ENCODE measurements around the gene DGKG.

DGKG gene

DNA sequence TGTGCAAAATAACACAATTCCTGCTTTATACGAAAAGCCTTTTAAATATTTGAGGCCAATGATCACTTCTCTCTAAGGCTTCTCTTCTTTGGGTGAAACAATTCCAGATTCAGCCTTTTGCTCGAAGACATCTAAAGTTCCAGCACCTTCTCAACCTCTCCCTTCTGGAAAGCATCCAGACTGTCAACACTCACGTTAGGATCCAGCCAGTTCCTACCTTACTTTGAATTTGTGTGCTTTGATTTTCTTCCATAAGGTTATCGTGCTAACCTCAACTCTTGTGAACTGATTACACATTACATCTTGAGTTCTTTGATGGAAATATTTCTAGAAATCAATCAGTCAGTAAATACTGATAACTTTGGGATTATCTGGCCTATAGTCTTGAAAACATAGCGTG lies 127.9 kb downstream of the DGKG start:
- Histone ChIP-seq H2BK120ac (ENCODE audit: low read depth, low read length) (no peak overlapping the region), H4K8ac (ENCODE audit: low read depth, low read length) (no peak overlapping the region), H3K36me3 (ENCODE audit: control insufficient read depth, insufficient read depth, low read length) (no peaks in the 10 kb centered on the region), H3K56ac (ENCODE audit: low read length) (no peak overlapping the region), H3K9ac (ENCODE audit: low read length) (no peak overlapping the region), H3K4ac (ENCODE audit: low read depth, low read length) (no peak overlapping the region), H3K79me2 (ENCODE audit: control insufficient read depth, insufficient read depth, low read length) (no peaks in the 10 kb centered on the region), H3K27me3 (ENCODE audit: insufficient read depth, low read length, poor library complexity) (no peaks in the 10 kb centered on the region), H2AK5ac (ENCODE audit: low read length) (no peak overlapping the region), H3K4me1 (ENCODE audit: control insufficient read depth, low read depth, low read length) (no peaks in the 10 kb centered on the region), H3K18ac (ENCODE audit: low read length) (no peak overlapping the region), H3K4me3 (ENCODE audit: low read length) (no peak overlapping the region), H4K5ac (ENCODE audit: low read length) (no peak overlapping the region), H3K27ac (ENCODE audit: low read depth, low read length) (no peak overlapping the region), H3K23ac (ENCODE audit: low read length) (no peak overlapping the region), H3K4me2 (ENCODE audit: low read length) (no peak overlapping the region), H3K79me1 (ENCODE audit: low read length) (no peaks in the 10 kb centered on the region), H2BK5ac (ENCODE audit: low read length) (no peak overlapping the region), H2BK15ac (replicated peaks; ENCODE audit: low read depth) (no peak overlapping the region)
- no peak for DNase-seq
- no CpG with 5 or more reads among the region's 5 CpGs for WGBS (ENCODE audit: extremely low coverage, insufficient coverage, low lambda C conversion rate)

- H3K18ac ChIP-seq (ENCODE audit: low read length) = no peak overlapping the region
- H3K4me3 ChIP-seq (ENCODE audit: low read length) = no peak overlapping the region
- H3K23ac ChIP-seq (ENCODE audit: low read length) = no peak overlapping the region
- H3K27ac ChIP-seq (ENCODE audit: low read depth, low read length) = no peak overlapping the region
- H4K8ac ChIP-seq (ENCODE audit: low read depth, low read length) = no peak overlapping the region
- no peak overlapping the region for H4K5ac ChIP-seq (ENCODE audit: low read length)
- no peak overlapping the region for H2BK15ac ChIP-seq (replicated peaks; ENCODE audit: low read depth)
- no CpG with 5 or more reads among the region's 2 CpGs for WGBS (ENCODE audit: extremely low coverage, insufficient coverage, low lambda C conversion rate)
- no peaks in the 10 kb centered on the region for H3K79me2 ChIP-seq (ENCODE audit: control insufficient read depth, insufficient read depth, low read length)
- no peak overlapping the region for H2AK5ac ChIP-seq (ENCODE audit: low read length)
- H3K27me3 ChIP-seq (ENCODE audit: insufficient read depth, low read length, poor library complexity) = no peaks in the 10 kb centered on the region
- no peak overlapping the region for H3K56ac ChIP-seq (ENCODE audit: low read length)
- H2BK5ac ChIP-seq (ENCODE audit: low read length) = no peak overlapping the region
- no peaks in the 10 kb centered on the region for H3K4me1 ChIP-seq (ENCODE audit: control insufficient read depth, low read depth, low read length)
- no peak overlapping the region for H3K4ac ChIP-seq (ENCODE audit: low read depth, low read length)
- no peaks in the 10 kb centered on the region for H3K36me3 ChIP-seq (ENCODE audit: control insufficient read depth, insufficient read depth, low read length)
- no peak overlapping the region for H3K9ac ChIP-seq (ENCODE audit: low read length)
- no peak for DNase-seq
- H3K79me1 ChIP-seq (ENCODE audit: low read length) = no peaks in the 10 kb centered on the region
- H2BK120ac ChIP-seq (ENCODE audit: low read depth, low read length) = no peak overlapping the region
- no peak overlapping the region for H3K4me2 ChIP-seq (ENCODE audit: low read length)
Measured at GRCh38 chr3:186226482-186226881, 135.6 kb downstream of the DGKG start.

DNA sequence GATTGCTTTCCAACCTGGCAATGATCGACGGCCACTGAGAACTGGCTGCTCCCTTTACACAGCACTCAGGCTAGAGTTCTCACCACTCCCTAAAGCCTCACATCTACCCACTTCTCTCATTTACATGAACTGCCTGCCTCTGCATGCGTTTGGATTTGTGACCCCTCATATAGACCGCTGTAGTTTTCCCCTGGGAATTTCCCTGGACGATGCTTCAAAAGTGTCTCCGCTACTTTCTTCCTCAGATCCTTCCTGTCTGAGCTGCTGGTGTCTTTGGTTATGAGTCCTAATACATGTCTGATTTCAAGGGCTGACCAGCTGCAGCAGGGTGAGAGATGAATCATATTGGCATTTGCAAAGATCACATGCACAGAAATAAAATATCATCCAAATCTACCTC lies 136.4 kb downstream of the DGKG start:
- Histone ChIP-seq H3K79me2 (ENCODE audit: control insufficient read depth, insufficient read depth, low read length) (no peaks in the 10 kb centered on the region), H3K27me3 (ENCODE audit: insufficient read depth, low read length, poor library complexity) (no peaks in the 10 kb centered on the region), H4K8ac (ENCODE audit: low read depth, low read length) (no peak overlapping the region), H3K4ac (ENCODE audit: low read depth, low read length) (no peak overlapping the region), H3K23ac (ENCODE audit: low read length) (no peak overlapping the region), H3K18ac (ENCODE audit: low read length) (no peak overlapping the region), H3K4me3 (ENCODE audit: low read length) (no peak overlapping the region), H4K5ac (ENCODE audit: low read length) (no peak overlapping the region), H2BK120ac (ENCODE audit: low read depth, low read length) (no peak overlapping the region), H2BK15ac (replicated peaks; ENCODE audit: low read depth) (no peak overlapping the region), H3K4me1 (ENCODE audit: control insufficient read depth, low read depth, low read length) (no peaks in the 10 kb centered on the region), H3K79me1 (ENCODE audit: low read length) (no peaks in the 10 kb centered on the region), H3K27ac (ENCODE audit: low read depth, low read length) (no peak overlapping the region), H3K9ac (ENCODE audit: low read length) (no peak overlapping the region), H3K36me3 (ENCODE audit: control insufficient read depth, insufficient read depth, low read length) (no peaks in the 10 kb centered on the region), H3K4me2 (ENCODE audit: low read length) (no peak overlapping the region), H2BK5ac (ENCODE audit: low read length) (no peak overlapping the region), H3K56ac (ENCODE audit: low read length) (no peak overlapping the region), H2AK5ac (ENCODE audit: low read length) (no peak overlapping the region)
- no peak for DNase-seq
- no CpG with 5 or more reads among the region's 6 CpGs for WGBS (ENCODE audit: extremely low coverage, insufficient coverage, low lambda C conversion rate)

GRCh38 chr3:186224041-186224610 lies 137.9 kb downstream of the DGKG start:
- Histone ChIP-seq H3K36me3 (ENCODE audit: control insufficient read depth, insufficient read depth, low read length) (no peaks in the 10 kb centered on the region), H4K8ac (ENCODE audit: low read depth, low read length) (no peak overlapping the region), H3K79me1 (ENCODE audit: low read length) (no peaks in the 10 kb centered on the region), H3K79me2 (ENCODE audit: control insufficient read depth, insufficient read depth, low read length) (no peaks in the 10 kb centered on the region), H2BK120ac (ENCODE audit: low read depth, low read length) (no peak overlapping the region), H4K5ac (ENCODE audit: low read length) (no peak overlapping the region), H3K56ac (ENCODE audit: low read length) (no peak overlapping the region), H3K9ac (ENCODE audit: low read length) (no peak overlapping the region), H3K23ac (ENCODE audit: low read length) (no peak overlapping the region), H3K27ac (ENCODE audit: low read depth, low read length) (no peak overlapping the region), H3K18ac (ENCODE audit: low read length) (no peak overlapping the region), H3K4me3 (ENCODE audit: low read length) (no peak overlapping the region), H3K4ac (ENCODE audit: low read depth, low read length) (no peak overlapping the region), H3K4me1 (ENCODE audit: control insufficient read depth, low read depth, low read length) (no peaks in the 10 kb centered on the region), H2AK5ac (ENCODE audit: low read length) (no peak overlapping the region), H2BK5ac (ENCODE audit: low read length) (no peak overlapping the region), H3K4me2 (ENCODE audit: low read length) (no peak overlapping the region), H2BK15ac (replicated peaks; ENCODE audit: low read depth) (no peak overlapping the region), H3K27me3 (ENCODE audit: insufficient read depth, low read length, poor library complexity) (no peaks in the 10 kb centered on the region)
- no peak for DNase-seq
- WGBS (ENCODE audit: extremely low coverage, insufficient coverage, low lambda C conversion rate) = no CpG with 5 or more reads among the region's 7 CpGs

- Histone ChIP-seq H3K23ac (ENCODE audit: low read length) (no peak overlapping the region), H3K56ac (ENCODE audit: low read length) (no peak overlapping the region), H2BK5ac (ENCODE audit: low read length) (no peak overlapping the region), H3K79me2 (ENCODE audit: control insufficient read depth, insufficient read depth, low read length) (no peaks in the 10 kb centered on the region), H4K5ac (ENCODE audit: low read length) (no peak overlapping the region), H3K27me3 (ENCODE audit: insufficient read depth, low read length, poor library complexity) (no peaks in the 10 kb centered on the region), H2AK5ac (ENCODE audit: low read length) (no peak overlapping the region), H3K36me3 (ENCODE audit: control insufficient read depth, insufficient read depth, low read length) (no peaks in the 10 kb centered on the region), H3K18ac (ENCODE audit: low read length) (no peak overlapping the region), H4K8ac (ENCODE audit: low read depth, low read length) (no peak overlapping the region), H3K4me3 (ENCODE audit: low read length) (no peak overlapping the region), H3K4ac (ENCODE audit: low read depth, low read length) (no peak overlapping the region), H3K4me1 (ENCODE audit: control insufficient read depth, low read depth, low read length) (no peaks in the 10 kb centered on the region), H3K79me1 (ENCODE audit: low read length) (no peaks in the 10 kb centered on the region), H2BK120ac (ENCODE audit: low read depth, low read length) (no peak overlapping the region), H3K4me2 (ENCODE audit: low read length) (no peak overlapping the region), H2BK15ac (replicated peaks; ENCODE audit: low read depth) (no peak overlapping the region), H3K9ac (ENCODE audit: low read length) (no peak overlapping the region), H3K27ac (ENCODE audit: low read depth, low read length) (no peak overlapping the region)
- DNase-seq = no peak
- no CpG with 5 or more reads among the region's 5 CpGs for WGBS (ENCODE audit: extremely low coverage, insufficient coverage, low lambda C conversion rate)
Measured at GRCh38 chr3:186223476-186223875, 138.6 kb downstream of the DGKG start.

- no peak overlapping the region for H3K23ac ChIP-seq (ENCODE audit: low read length)
- H3K56ac ChIP-seq (ENCODE audit: low read length) = no peak overlapping the region
- H2AK5ac ChIP-seq (ENCODE audit: low read length) = no peak overlapping the region
- H3K79me1 ChIP-seq (ENCODE audit: low read length) = no peaks in the 10 kb centered on the region
- no peak overlapping the region for H2BK5ac ChIP-seq (ENCODE audit: low read length)
- H3K36me3 ChIP-seq (ENCODE audit: control insufficient read depth, insufficient read depth, low read length) = no peaks in the 10 kb centered on the region
- H4K5ac ChIP-seq (ENCODE audit: low read length) = no peak overlapping the region
- H3K4me1 ChIP-seq (ENCODE audit: control insufficient read depth, low read depth, low read length) = no peaks in the 10 kb centered on the region
- no peaks in the 10 kb centered on the region for H3K79me2 ChIP-seq (ENCODE audit: control insufficient read depth, insufficient read depth, low read length)
- H2BK120ac ChIP-seq (ENCODE audit: low read depth, low read length) = no peak overlapping the region
- no peak overlapping the region for H3K4me3 ChIP-seq (ENCODE audit: low read length)
- no peak for DNase-seq
- H3K27me3 ChIP-seq (ENCODE audit: insufficient read depth, low read length, poor library complexity) = no peaks in the 10 kb centered on the region
- H4K8ac ChIP-seq (ENCODE audit: low read depth, low read length) = no peak overlapping the region
- H3K9ac ChIP-seq (ENCODE audit: low read length) = no peak overlapping the region
- no peak overlapping the region for H3K4me2 ChIP-seq (ENCODE audit: low read length)
- no peak overlapping the region for H3K27ac ChIP-seq (ENCODE audit: low read depth, low read length)
- no CpG with 5 or more reads among the region's 15 CpGs for WGBS (ENCODE audit: extremely low coverage, insufficient coverage, low lambda C conversion rate)
- H3K4ac ChIP-seq (ENCODE audit: low read depth, low read length) = no peak overlapping the region
- no peak overlapping the region for H3K18ac ChIP-seq (ENCODE audit: low read length)
- H2BK15ac ChIP-seq (replicated peaks; ENCODE audit: low read depth) = no peak overlapping the region
Measured at GRCh38 chr3:186221760-186222378, 140.2 kb downstream of the DGKG start.
